Osteocyte (in vitro differentiated cells): ENCODE data around the gene ZNF516. TPM values are rescaled to one million over a fixed set of nuclear protein-coding genes. Genes with fewer than 3 reads are reported as not detected.

Source experiments
- DNase-seq: peaks from one replicate; pipeline ENCODE4 v3.0.0; 2021; ENCODE audit warnings: mixed read lengths; ENCODE audit not compliant: unreplicated experiment; ENCODE audit errors: extremely low spot score
- H3K27ac Mint-ChIP-seq: one replicate; pipeline ENCODE4 v1.8.0; 2021; ENCODE audit warnings: mild to moderate bottlenecking, mixed read lengths; ENCODE audit not compliant: unreplicated experiment
- H3K27me3 Mint-ChIP-seq: one replicate; pipeline ENCODE4 v1.8.0; 2021; ENCODE audit warnings: mixed read lengths; ENCODE audit not compliant: unreplicated experiment
- H3K36me3 Mint-ChIP-seq: one replicate; pipeline ENCODE4 v1.8.0; 2021; ENCODE audit warnings: mixed read lengths; ENCODE audit not compliant: unreplicated experiment
- H3K4me1 Mint-ChIP-seq: one replicate; pipeline ENCODE4 v1.8.0; 2021; ENCODE audit warnings: mixed read lengths; ENCODE audit not compliant: unreplicated experiment
- H3K4me3 Mint-ChIP-seq: one replicate; pipeline ENCODE4 v1.8.0; 2021; ENCODE audit warnings: mild to moderate bottlenecking, moderate library complexity, mixed read lengths; ENCODE audit not compliant: unreplicated experiment
- H3K9me3 Mint-ChIP-seq: one replicate; pipeline ENCODE4 v1.8.0; 2021; ENCODE audit warnings: mixed read lengths; ENCODE audit not compliant: unreplicated experiment
- total RNA-seq: library from RNA; stranded (reverse); gene quantifications from 2 replicates; pipeline ENCODE4 v1.2.1, GENCODE V29; 2021
- TF ChIP-seq, protein P1 (sequence below): fragments of 200-600 bp; sonication (generic); IDR thresholded peaks from 2 replicates; pipeline ENCODE4 v1.5.0; 2021; ENCODE audit warnings: antibody characterized with exemption, mild to moderate bottlenecking, moderate library complexity

Gene ZNF516
- total RNA-seq, 1 donor from 2014 or later, result 36.3 TPM

DNA sequence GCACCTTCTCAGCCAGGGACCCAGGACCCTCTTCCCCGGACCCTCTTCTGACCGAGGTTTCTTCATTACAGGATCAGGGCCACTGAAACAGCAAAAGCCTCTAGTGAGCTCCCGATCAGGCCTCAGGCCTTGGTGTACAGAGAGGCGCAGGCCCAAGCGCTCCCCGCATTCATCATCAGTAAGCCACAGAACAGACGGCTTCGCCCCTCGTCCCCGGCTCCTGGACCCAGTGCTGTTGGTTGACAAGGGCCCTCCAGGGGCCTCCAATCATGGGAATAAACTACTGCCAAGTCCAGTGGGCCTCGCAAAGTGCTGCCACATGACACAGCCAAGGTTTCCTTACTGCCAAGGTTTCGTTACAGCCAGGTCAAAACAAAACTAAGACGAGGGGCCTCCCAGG is 111.4 kb downstream of the ZNF516 start:
- Mint-ChIP-seq H3K36me3 (peaks cover 9% of the 10 kb centered on the region), H3K27me3 (no peaks in the 10 kb centered on the region), H3K4me1 (no peaks in the 10 kb centered on the region), H3K4me3 (no peak overlapping the region), H3K9me3 (peaks cover 5% of the 10 kb centered on the region), H3K27ac (no peak overlapping the region)
- TF ChIP-seq, protein P1, sequence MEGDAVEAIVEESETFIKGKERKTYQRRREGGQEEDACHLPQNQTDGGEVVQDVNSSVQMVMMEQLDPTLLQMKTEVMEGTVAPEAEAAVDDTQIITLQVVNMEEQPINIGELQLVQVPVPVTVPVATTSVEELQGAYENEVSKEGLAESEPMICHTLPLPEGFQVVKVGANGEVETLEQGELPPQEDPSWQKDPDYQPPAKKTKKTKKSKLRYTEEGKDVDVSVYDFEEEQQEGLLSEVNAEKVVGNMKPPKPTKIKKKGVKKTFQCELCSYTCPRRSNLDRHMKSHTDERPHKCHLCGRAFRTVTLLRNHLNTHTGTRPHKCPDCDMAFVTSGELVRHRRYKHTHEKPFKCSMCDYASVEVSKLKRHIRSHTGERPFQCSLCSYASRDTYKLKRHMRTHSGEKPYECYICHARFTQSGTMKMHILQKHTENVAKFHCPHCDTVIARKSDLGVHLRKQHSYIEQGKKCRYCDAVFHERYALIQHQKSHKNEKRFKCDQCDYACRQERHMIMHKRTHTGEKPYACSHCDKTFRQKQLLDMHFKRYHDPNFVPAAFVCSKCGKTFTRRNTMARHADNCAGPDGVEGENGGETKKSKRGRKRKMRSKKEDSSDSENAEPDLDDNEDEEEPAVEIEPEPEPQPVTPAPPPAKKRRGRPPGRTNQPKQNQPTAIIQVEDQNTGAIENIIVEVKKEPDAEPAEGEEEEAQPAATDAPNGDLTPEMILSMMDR, result no peak
- no peak for DNase-seq

DNA sequence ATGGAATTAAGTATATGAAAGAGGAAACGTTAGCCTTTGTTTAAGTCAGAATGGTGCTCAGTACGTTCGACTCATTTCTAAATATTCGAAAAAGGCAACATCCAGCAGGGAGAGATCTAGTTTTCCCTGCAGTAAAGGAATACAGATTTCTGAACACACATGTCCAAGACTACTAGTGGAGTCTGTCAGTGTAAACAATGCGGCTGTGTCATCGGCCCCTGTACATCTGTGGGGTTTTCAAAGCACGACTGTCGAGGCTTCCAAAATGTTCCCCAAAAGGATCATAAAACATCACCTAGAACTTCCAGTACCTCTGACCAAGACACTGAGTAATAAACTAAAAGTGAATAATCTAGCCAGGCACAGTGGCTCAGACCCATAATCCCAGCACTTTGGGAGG is 112.8 kb downstream of the ZNF516 start:
- Mint-ChIP-seq H3K4me1 (no peaks in the 10 kb centered on the region), H3K36me3 (peaks cover 13% of the 10 kb centered on the region), H3K27ac (no peak overlapping the region), H3K4me3 (no peak overlapping the region), H3K27me3 (no peaks in the 10 kb centered on the region), H3K9me3 (no peaks in the 10 kb centered on the region)
- TF ChIP-seq, protein P1, result no peak
- DNase-seq, result no peak

DNA sequence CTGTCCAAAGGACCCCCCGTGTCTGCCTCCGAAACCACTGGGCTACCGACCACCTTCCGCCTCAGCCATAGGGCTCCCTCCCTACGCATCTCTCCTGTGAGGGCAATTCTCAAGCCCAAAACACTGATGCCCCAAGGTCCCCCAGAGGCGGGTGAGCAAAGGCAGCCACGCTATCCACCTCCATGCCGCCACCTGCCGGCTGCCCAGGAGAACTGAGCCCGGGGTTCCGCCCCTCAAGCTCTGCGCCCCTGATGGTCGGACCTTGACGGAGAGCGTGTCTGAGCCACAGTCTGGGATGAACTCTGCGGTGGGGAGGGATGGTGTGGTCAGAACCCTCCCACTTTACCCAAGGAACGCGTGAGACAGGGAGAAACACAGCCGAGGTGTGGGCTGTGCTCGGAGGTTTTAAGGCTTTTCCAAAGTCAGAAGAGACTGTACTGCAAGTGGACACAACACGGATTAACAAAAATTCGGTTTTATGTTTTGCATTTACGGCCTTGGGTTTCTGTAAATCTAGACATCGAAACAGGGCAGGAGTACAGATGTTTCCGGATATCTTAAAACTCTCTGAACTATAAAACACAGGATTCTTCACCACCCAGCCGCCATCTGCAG is 114.1 kb downstream of the ZNF516 start:
- Mint-ChIP-seq H3K27ac (no peak overlapping the region), H3K27me3 (no peaks in the 10 kb centered on the region), H3K4me3 (no peak overlapping the region), H3K9me3 (no peaks in the 10 kb centered on the region), H3K4me1 (peaks cover 5% of the 10 kb centered on the region), H3K36me3 (peaks cover 17% of the 10 kb centered on the region)
- no peak for DNase-seq
- TF ChIP-seq, protein P1, result peak; percentile 44

DNA sequence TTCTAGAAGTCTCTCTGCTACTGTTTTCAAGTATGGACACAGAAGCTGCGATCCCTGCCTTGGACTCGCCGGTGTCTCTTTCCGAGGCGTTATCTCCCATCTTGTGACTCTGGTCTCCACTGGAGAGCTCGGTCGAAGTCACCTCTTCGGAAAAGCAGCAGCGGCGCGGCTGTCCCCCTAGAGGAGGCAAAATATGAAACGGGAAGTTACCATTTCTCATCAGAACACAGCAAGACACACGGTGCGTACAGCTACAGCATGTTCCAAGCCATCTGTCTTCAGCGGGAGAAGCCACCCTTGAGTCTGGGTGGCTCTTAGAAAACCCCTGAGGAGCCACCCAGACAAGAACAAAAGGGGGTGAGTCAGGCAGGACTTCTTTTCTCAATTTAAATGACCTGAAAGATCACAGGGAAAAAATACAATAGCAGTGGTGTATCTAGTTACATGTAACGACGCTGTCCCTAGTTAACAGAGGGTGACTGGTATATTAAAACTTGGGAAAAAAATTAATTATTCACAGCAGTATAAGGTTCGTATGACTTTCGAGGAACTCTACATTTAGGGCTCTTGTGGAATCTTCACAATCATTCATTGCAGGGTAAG is 114.8 kb downstream of the ZNF516 start:
- no peak for DNase-seq
- peaks cover 5% of the 10 kb centered on the region for H3K4me1 Mint-ChIP-seq
- TF ChIP-seq, protein P1, result no peak
- H3K36me3 Mint-ChIP-seq, result peaks cover 17% of the 10 kb centered on the region
- H3K27ac Mint-ChIP-seq, result no peak overlapping the region
- no peak overlapping the region for H3K4me3 Mint-ChIP-seq
- H3K27me3 Mint-ChIP-seq, result no peaks in the 10 kb centered on the region
- H3K9me3 Mint-ChIP-seq, result no peaks in the 10 kb centered on the region

DNA sequence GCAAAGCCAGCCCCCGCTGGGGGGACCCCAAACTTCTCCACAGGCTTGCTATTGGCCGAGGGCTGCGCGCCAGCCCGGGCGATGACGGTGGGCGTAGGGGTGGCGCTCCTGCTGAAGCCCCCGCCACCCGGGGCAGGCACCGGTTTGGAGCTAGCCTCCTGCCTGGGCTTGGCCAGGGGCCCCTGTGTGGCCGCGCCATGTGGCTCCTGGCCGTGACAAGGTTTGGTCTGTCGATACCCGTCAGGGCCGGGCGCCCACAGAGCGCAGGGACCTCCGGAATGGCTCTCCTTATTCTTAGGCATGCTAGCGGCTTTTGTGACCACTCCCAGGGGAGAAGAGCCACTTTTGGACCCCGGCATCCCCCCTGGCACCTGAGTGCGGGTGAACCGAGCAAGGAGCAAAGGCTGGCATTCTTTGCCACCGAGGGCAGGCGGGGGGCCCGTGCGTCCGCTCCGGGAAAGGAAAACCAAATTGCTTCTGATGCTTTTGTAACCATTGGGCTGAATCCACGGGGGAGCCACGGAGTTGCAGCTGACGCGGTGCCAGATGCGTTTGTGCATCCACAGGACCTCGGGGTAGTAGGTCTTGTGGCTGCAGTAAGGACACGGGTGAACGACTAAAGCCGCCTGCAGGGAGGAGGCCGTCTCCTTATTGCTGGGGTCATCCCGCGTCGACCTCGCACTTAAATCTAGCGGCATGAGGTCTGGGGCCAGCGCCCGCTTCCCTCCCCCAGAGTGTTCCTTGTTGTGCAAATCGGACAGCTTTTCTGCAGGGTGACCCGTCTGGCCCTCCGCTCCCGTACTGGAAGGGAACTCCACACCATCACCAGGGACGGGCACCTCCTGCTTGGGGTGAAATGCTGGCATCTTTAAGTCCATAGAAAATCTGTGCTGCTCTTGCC is 115.6 kb downstream of the ZNF516 start:
- H3K4me1 Mint-ChIP-seq, result peaks cover 5% of the 10 kb centered on the region
- H3K27me3 Mint-ChIP-seq, result no peaks in the 10 kb centered on the region
- no peak overlapping the region for H3K4me3 Mint-ChIP-seq
- no peak for DNase-seq
- peaks cover 18% of the 10 kb centered on the region for H3K36me3 Mint-ChIP-seq
- no peak overlapping the region for H3K27ac Mint-ChIP-seq
- TF ChIP-seq, protein P1, result no peak
- H3K9me3 Mint-ChIP-seq, result no peaks in the 10 kb centered on the region
